ENCODE data around the gene NEK7.

NEK7 gene

GRCh38 chr1:198255784-198256183, 99.0 kb downstream of the NEK7 start:
- no peak for DNase-seq (ENCODE audit: low read depth)

GRCh38 chr1:198258491-198258890, 101.7 kb downstream of the NEK7 start:
- DNase-seq (ENCODE audit: low read depth), result no peak

DNA sequence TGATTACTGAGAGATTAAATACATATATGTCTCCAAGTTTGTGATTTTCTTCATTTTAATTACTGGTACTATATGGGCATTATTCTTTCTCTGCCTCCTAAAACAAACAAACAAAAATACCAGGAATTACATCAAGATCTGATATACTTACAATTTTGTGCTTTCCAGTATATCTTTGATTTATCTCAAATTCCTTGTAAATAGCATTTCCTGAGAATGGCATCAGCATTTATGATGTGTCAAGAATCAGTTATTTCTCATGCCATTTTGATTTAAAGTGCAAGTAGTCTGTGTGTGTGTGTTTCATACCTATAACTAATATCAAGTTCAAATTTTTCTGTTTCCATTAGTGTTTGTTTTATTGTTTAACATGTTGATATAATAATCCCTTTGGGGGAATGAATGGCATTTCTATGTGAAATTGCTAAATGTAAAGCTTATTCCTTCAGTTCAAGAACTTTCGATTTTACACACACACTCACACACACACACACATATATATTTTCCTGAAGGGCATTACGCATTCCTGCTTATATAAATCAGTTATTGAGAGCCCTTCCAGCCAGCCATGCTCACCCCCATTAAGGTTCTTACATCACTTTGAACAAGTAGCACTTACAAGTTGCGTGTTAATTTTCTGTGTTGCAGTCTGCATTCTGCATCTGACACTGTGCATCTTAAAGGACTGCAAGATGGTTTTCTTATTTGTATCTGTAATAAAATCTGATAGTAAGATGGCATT, 102.7 kb downstream of the NEK7 start:
- no peak for DNase-seq (ENCODE audit: low read depth)

DNA sequence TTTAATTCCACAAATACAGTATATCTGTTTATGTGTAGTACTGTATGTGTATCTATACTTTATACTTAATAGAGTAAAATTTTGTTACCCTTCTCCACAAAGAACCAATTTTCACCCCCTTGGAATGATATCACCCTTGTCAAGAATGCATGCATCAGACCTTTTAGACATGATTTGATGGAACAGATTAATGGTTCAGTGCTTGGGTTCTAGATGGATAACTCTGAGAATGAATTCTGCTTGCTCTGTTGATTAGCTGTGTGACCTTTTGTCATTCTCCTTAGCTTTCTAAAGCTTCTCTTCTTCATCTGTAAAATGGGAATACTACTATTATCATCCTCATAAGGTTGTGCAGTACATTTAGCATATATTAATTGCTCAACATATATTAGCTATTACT, 105.1 kb downstream of the NEK7 start:
- DNase-seq (ENCODE audit: low read depth), result no peak

DNA sequence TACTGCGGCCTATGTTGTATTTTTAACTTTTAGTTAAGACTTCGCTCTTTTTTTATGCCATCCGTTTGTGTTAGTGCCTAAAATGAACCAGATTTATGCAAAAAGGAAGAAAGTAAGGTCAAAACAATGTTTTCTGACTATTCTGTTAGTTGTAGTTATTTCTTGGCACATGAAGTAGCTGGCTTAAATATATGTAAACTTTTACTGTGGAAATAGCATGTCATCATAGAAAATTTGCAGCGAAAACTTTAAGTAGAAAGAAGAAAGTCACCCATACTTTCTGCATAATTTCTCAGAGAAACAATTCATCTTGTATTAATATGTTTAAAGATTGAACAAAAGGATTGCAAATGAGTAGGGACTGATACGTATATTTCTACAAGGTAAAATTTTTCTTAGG, 106.4 kb downstream of the NEK7 start:
- no peak for DNase-seq (ENCODE audit: low read depth)

- no peak for DNase-seq (ENCODE audit: low read depth)
Observed at GRCh38 chr1:198264282-198264681, 107.5 kb downstream of the NEK7 start.

DNA sequence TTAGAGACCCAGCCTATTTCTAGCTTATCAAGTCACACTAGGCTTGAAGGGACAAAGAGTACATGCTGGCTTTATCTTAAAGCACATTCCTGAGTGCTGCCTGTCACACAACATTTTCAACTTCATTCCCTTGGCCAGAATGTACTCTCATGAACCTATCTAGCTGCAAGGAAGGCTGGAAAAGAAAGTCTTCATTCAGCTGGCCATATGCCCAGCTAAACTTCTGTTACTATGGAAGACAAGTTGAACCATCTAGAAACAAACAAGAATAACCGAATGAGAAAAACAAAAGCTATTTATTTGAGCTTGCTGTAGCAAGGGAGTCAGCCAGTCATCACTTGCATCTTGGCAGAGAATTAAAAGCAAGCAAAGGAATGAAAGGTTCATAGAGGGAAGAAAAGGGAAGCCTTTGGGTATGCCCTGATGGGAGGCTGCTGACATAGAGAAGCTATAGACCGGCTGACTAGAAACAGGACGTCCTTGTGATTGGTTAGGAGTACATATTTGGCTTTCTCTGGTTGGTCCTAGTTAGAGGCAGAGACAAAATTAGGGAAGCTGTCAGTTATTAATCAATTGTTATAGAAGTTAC, 108.4 kb downstream of the NEK7 start:
- DNase-seq (ENCODE audit: low read depth), result no peak

GRCh38 chr1:198267056-198267455, 110.3 kb downstream of the NEK7 start:
- DNase-seq (ENCODE audit: low read depth), result no peak

DNA sequence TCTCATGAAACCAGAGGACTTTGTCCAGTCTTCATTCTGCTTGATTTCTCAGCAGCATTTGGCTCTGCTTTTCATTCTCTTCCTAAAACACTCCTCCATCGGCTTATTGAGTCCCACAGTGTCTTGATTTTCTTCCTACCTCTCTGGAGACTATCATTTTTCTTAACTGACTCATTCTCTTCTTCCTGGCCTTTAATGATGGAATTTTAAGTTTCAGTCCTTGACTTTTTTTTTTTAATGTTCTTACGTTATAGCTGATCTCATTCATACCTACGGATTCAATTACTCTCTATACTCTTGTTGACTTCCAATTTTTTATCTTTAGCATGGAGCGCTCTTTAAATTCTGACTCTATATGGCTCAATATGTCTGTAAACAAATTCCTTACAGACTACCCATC, 111.1 kb downstream of the NEK7 start:
- DNase-seq (ENCODE audit: low read depth), result no peak

- DNase-seq (ENCODE audit: low read depth), result no peak
Observed at GRCh38 chr1:198268784-198269645, 112.2 kb downstream of the NEK7 start.

DNA sequence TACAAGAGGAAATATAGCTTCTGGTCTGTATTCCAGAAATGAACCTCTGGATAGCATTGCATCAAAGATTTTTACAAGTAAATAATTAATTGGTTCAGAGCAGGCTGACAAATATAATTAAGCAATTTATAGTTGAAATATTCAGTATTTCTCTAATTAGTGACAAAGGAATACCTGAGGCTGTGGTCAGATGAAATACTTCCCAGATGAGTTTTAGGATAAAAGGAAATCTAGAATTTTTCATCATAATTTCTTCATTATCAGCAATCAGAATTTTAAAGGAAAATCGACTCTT, 112.8 kb downstream of the NEK7 start:
- no peak for DNase-seq (ENCODE audit: low read depth)

DNA sequence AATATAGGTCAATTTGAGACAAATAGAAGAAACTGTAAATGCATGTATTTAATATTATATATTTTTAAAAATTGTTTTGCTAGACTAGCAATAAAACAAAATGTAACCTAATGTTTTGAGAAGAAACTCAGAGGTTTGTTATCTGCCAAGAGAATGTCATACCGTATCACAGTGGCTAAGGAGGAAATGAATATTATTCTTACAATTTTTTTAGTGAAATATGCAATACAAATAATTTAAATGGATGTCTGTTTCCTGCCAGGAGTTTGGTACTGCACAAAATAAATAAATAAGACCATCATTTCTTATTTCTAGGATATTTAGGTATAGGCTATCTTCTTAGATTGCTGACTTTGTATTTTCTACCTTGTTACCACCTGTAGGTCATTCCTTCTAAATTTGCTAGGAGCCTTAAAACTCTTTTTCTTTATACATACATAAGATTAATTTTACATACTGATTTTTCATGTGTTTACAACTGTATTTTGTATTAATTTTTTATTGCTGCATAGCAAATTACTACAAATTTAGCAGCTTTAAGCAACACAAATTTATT, 113.6 kb downstream of the NEK7 start:
- DNase-seq (ENCODE audit: low read depth), result no peak

- no peak for DNase-seq (ENCODE audit: low read depth)
Observed at GRCh38 chr1:198271467-198271866, 114.7 kb downstream of the NEK7 start.

DNA sequence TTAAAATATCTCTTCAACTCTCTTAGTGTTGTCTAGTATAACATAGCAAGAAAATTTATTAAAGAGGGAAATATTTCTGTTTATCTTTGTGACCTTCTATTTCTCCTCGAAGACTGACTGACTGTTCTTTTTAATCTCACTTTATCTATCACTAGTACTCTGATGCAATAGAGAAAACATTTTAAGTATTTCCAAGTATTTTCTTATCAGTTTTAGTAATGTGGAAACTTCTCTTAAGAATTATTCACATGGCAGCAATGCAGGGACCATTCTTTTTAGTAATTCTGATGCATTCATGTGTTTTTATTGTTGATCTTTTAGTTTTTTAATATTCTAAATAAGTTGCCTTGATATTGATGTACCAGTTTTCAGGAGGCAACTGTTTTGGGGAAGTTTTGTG, 115.7 kb downstream of the NEK7 start:
- no peak for DNase-seq (ENCODE audit: low read depth)

GRCh38 chr1:198273748-198274295, 117.0 kb downstream of the NEK7 start:
- no peak for DNase-seq (ENCODE audit: low read depth)

DNA sequence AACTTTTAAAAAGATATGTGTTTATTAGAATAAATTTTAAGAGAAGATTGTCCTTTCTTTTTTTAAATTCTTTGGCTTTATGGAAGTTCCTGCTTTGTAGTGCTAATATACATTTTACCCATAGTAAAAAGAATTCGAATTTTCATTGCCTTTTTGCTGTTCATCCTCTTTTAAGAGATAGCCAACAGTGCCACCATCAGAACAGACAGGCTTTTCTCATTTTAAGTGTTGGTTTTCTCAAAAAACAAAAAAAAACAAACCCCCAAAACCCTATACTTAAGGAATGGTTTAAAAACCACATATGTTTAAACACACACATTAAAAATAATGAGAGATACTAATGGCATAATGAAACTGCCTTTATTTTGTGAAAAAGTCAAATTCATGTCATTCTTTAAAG, 118.8 kb downstream of the NEK7 start:
- DNase-seq (ENCODE audit: low read depth), result no peak

- no peak for DNase-seq (ENCODE audit: low read depth)
Observed at GRCh38 chr1:198276241-198276640, 119.4 kb downstream of the NEK7 start.

GRCh38 chr1:198278943-198279342, 122.1 kb downstream of the NEK7 start:
- no peak for DNase-seq (ENCODE audit: low read depth)

GRCh38 chr1:198280080-198280479, 123.3 kb downstream of the NEK7 start:
- no peak for DNase-seq (ENCODE audit: low read depth)

DNA sequence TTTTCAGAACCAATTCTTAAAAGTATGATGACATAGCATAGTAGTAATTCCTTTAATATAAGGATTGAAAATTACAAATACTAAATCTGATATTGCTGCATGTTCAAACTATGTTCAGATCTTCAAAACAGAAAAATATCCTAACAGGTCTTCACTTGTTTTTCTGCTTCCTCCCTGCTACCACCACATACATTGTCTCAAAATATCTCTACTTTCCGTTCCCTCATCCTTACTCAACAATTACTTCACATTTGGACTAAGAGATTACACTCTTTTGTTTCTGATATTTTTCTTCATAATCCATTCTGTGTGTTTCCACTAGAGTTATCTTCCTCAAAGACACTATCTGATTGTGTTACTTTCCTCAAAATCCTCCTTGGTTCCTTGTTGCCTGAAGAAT, 125.1 kb downstream of the NEK7 start:
- no peak for DNase-seq (ENCODE audit: low read depth)

DNA sequence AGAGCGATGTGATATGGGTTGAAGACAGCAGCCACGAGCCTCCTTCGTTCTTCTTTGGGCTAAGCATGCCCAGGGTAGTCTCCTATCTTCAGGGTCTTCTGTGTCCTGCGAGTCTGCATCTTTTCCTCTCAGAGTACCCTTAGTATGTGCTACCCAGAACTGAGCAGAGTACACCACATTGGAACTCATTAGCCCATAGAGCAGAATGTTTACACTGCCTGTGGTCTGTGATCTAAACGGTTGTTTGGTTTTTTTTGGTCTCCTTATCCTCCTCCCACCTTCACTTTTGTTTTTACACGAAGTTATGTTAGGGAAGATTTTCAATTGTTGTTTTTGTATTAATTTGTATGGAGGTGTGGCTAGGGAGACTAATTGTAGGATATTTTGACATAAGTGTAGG, 126.4 kb downstream of the NEK7 start:
- no peak for DNase-seq (ENCODE audit: low read depth)

DNA sequence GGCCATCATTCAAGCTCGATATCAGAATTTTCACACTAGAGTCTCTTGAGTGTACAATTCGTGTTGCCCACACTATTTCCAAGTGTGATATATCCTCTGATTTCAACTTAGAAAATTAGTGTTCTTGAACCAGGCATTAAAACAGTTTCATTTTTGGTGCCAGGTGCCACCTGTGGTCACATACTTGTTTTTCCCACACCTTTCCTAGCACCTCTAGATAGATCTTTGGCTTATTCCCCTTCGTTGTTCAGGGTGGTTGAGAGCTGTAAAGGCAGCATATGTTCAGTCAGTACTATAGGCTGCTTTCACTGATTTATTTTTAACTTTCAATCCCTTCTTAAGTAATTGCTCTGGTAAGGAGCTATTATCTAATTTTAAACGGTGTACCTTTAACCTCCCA, 131.1 kb downstream of the NEK7 start:
- DNase-seq (ENCODE audit: low read depth), result no peak
